Keratinocyte (primary cell): Measurements from ENCODE around the gene SKAP1. TPM values are rescaled to one million over a fixed set of nuclear protein-coding genes. Genes with fewer than 3 reads are reported as not detected.

ENCODE experiments used
- DNase-seq: peaks from one replicate; pipeline ENCODE4 v3.0.0-alpha.2; 2011; ENCODE audit warnings: low read depth, missing footprints, low spot score
- FAIRE-seq: peaks from 2 replicates; lab custom pipeline; 2011; peaks lifted over from hg19 to GRCh38; lab: Jason Lieb, UNC
- H2AFZ ChIP-seq: 2 replicates; pipeline ENCODE4 v1.6.0; 2012; ENCODE audit warnings: low read length, control low read depth, inconsistent platforms; ENCODE audit not compliant: control insufficient read depth
- H3K27ac ChIP-seq: 2 replicates; pipeline ENCODE4 v1.5.1; 2011; ENCODE audit warnings: low read length; ENCODE audit not compliant: control insufficient read depth, insufficient read depth
- H3K27me3 ChIP-seq: 3 replicates; pipeline ENCODE4 v1.6.0; 2011; ENCODE audit warnings: low read length; ENCODE audit not compliant: control insufficient read depth, insufficient read depth; ENCODE audit errors: extremely low read depth
- H3K36me3 ChIP-seq, 2 experiments: 2 replicates in 1 of 2; 3 replicates in 1 of 2; pipeline ENCODE4 v1.5.1; 2011; ENCODE audit warnings: low read length in 2 of 2, mild to moderate bottlenecking in 1 of 2; ENCODE audit not compliant: control insufficient read depth in 2 of 2, insufficient read depth in 2 of 2; ENCODE audit errors: extremely low read depth in 1 of 2
- H3K4me1 ChIP-seq: 3 replicates; pipeline ENCODE4 v1.5.1; 2011; ENCODE audit warnings: low read length; ENCODE audit not compliant: control insufficient read depth, insufficient read depth; ENCODE audit errors: extremely low read depth
- H3K4me2 ChIP-seq: 3 replicates; pipeline ENCODE4 v1.6.0; 2011; ENCODE audit warnings: low read depth, low read length; ENCODE audit not compliant: control insufficient read depth, insufficient read depth; ENCODE audit errors: extremely low read depth
- H3K4me3 ChIP-seq, 3 experiments: fragments of 200-600 bp in 1 of 3; sonication (generic) in 1 of 3; 2 replicates in 2 of 3; 3 replicates in 1 of 3; pipeline ENCODE4 v1.5.1; 2011 to 2016; ENCODE audit warnings: low read length in 3 of 3, mild to moderate bottlenecking in 3 of 3, control low read depth in 2 of 3, inconsistent platforms in 1 of 3, low read depth in 1 of 3, mixed read lengths in 1 of 3, mixed run types in 1 of 3, moderate library complexity in 1 of 3; ENCODE audit not compliant: control insufficient read depth in 2 of 3, insufficient read depth in 2 of 3; ENCODE audit errors: extremely low read depth in 1 of 3
- H3K79me2 ChIP-seq: 2 replicates; pipeline ENCODE4 v1.6.0; 2012; ENCODE audit warnings: low read length; ENCODE audit not compliant: control insufficient read depth, insufficient read depth
- H3K9ac ChIP-seq: 3 replicates; pipeline ENCODE4 v1.6.0; 2011; ENCODE audit warnings: low read length; ENCODE audit not compliant: control insufficient read depth, insufficient read depth; ENCODE audit errors: extremely low read depth
- H3K9me1 ChIP-seq: 3 replicates; pipeline ENCODE4 v1.6.0; 2011; ENCODE audit warnings: low read length; ENCODE audit not compliant: control insufficient read depth, insufficient read depth; ENCODE audit errors: extremely low read depth
- H3K9me3 ChIP-seq: 2 replicates; pipeline ENCODE4 v1.5.1; 2012; ENCODE audit warnings: low read depth, low read length; ENCODE audit not compliant: control insufficient read depth
- H4K20me1 ChIP-seq: 3 replicates; pipeline ENCODE4 v1.6.0; 2011; ENCODE audit warnings: low read length; ENCODE audit not compliant: control insufficient read depth, insufficient read depth; ENCODE audit errors: extremely low read depth
- EZH2 ChIP-seq: IDR thresholded peaks from one replicate; pipeline ENCODE4 v1.6.1; 2012; ENCODE audit warnings: inconsistent platforms, mild to moderate bottlenecking, low read length, moderate library complexity
- dilution Hi-C: fragments of 300-500 bp; cut with MboI; formaldehyde crosslinking; loops from one replicate; pipeline ENCODE4 v1.7.0; 2020; ENCODE audit warnings: low sequenced_read_pairs; ENCODE audit not compliant: extremely low pct_ligation_motif_present
- polyA plus RNA-seq, 5 experiments: library from polyadenylated mRNA; depleted of rRNA in 3 of 5; stranded (reverse) in 3 of 5; stranded (forward) in 1 of 5; unstranded in 1 of 5; fragments of >200 nt; gene quantifications; 1 replicate in 1 of 5; 2 replicates in 3 of 5; 3 replicates in 1 of 5; pipeline versions ENCODE4 v1.2.1 to v1.2.3, GENCODE V29; 2011 to 2012; ENCODE audit warnings: missing spikeins in 2 of 5, low read depth in 1 of 5, low replicate concordance in 1 of 5
- TF ChIP-seq, protein P1 (sequence below), 3 experiments: IDR thresholded peaks in 1 of 3; conservative IDR thresholded peaks in 1 of 3; optimal IDR thresholded peaks in 1 of 3; 2 replicates in 2 of 3; 3 replicates in 1 of 3; pipeline versions ENCODE3 to v1.5.1; 2011; ENCODE audit warnings: low read length in 3 of 3, mild to moderate bottlenecking in 3 of 3, moderate library complexity in 2 of 3, control low read depth in 1 of 3, inconsistent platforms in 1 of 3; ENCODE audit not compliant: insufficient read depth in 2 of 3; ENCODE audit errors: extremely low read depth in 1 of 3

Gene SKAP1
- polyA plus RNA-seq, 1 donor (not counting 4 experiments of a cell fraction or from before 2014, with no cell fraction given) = not detected

DNA sequence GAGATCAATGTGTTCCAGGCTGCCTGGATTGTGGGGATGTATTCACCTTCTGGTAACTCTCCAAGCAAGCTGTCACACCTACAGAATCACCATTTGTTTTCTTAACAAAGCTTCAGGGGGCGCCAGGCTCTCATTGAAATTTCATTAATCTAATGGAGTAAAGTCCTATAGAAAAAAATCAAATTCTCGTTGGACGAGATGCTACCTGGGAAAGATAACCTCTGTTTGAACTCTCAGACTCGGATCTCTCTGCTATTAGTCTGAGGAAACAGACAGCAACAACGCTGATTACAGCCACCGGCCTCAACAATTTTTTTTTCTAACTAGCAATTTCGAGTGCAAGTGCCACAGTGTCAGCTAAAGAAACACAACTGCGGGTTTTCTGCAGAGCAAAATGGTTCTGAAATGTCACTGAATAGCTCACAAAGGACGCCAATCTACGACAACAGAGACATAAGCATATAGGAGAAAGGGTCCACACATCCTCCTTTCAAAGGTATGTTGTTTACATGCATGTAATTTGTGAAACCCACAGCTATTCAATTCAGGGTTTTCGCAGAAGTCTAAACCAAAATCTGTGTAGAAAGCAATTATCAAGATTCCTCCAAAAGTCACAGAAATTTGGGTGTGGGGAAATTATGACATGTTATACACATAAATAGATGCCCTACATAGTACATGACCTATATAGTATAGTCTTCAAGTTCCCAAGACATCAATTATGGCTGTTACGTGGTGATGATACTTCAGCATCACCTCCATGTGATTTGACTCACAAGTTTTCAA, 135.8 kb downstream of the SKAP1 start:
- no peak for FAIRE-seq
- H3K27me3 ChIP-seq = peaks cover 32% of the 10 kb centered on the region
- TF ChIP-seq, protein P1, sequence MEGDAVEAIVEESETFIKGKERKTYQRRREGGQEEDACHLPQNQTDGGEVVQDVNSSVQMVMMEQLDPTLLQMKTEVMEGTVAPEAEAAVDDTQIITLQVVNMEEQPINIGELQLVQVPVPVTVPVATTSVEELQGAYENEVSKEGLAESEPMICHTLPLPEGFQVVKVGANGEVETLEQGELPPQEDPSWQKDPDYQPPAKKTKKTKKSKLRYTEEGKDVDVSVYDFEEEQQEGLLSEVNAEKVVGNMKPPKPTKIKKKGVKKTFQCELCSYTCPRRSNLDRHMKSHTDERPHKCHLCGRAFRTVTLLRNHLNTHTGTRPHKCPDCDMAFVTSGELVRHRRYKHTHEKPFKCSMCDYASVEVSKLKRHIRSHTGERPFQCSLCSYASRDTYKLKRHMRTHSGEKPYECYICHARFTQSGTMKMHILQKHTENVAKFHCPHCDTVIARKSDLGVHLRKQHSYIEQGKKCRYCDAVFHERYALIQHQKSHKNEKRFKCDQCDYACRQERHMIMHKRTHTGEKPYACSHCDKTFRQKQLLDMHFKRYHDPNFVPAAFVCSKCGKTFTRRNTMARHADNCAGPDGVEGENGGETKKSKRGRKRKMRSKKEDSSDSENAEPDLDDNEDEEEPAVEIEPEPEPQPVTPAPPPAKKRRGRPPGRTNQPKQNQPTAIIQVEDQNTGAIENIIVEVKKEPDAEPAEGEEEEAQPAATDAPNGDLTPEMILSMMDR (optimal IDR thresholded peaks at IDR 0.05 in 1 of 3, IDR thresholded peaks at IDR 0.05 in 1 of 3, conservative IDR thresholded peaks at IDR 0.05 in 1 of 3; ENCODE audit: extremely low read depth in 1 of 3, insufficient read depth in 2 of 3, low read length in 3 of 3) = no peak
- no peak for TF ChIP-seq EZH2

DNA sequence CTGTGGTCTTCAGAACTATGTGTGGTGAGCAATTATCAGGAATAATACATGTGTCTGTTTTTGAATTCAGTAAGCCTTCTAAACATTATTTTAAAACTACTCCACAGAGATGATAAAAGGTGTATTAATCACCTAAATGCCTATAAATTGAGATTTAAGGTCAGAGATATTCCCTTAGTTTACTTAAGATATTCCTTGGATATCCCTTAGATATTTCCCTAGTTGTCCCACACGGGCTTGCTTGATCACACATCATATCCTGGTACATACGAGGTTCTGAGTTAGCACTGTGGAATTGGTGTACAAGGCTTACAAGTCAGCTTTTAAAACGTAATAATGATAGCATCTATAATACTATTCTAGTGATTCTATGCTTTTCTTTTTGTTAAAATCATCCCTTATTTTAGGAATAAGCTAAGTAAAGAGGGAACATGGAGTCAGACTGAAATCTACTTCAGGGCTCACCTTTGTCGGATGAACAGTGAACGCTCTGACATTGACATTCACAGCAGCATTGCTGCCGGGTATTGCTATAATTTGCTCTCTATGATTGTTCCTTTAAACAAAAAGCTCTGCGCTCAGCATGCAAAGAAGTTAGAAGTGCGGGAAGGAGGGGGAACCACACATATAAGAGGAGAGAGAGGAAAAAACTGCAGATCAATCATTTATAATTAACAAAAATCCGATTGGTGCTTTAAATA, 136.5 kb downstream of the SKAP1 start:
- Histone ChIP-seq H3K79me2 (no peaks in the 10 kb centered on the region), H3K4me1 (no peaks in the 10 kb centered on the region), H3K9me1 (no peaks in the 10 kb centered on the region), H2AFZ (no peak overlapping the region), H3K36me3 (no peaks in the 10 kb centered on the region), H3K9ac (no peak overlapping the region), H3K4me3 (no peak overlapping the region), H3K4me2 (no peak overlapping the region), H3K9me3 (no peaks in the 10 kb centered on the region), H3K27ac (no peak overlapping the region), H3K27me3 (peaks cover 35% of the 10 kb centered on the region), H4K20me1 (no peaks in the 10 kb centered on the region)
- no peak for DNase-seq
- dilution Hi-C loops = no loop called here
- FAIRE-seq = no peak
- TF ChIP-seq EZH2 = no peak
- TF ChIP-seq, protein P1 (optimal IDR thresholded peaks at IDR 0.05 in 1 of 3, IDR thresholded peaks at IDR 0.05 in 1 of 3, conservative IDR thresholded peaks at IDR 0.05 in 1 of 3; ENCODE audit: extremely low read depth in 1 of 3, insufficient read depth in 2 of 3, low read length in 3 of 3) = no peak

More for the DNA sequence above, 135.8 kb downstream of the SKAP1 start:
- Histone ChIP-seq H3K9me3 (no peaks in the 10 kb centered on the region), H3K4me2 (no peak overlapping the region), H3K79me2 (no peaks in the 10 kb centered on the region), H3K4me1 (no peaks in the 10 kb centered on the region), H3K36me3 (no peaks in the 10 kb centered on the region), H3K9me1 (no peaks in the 10 kb centered on the region), H3K27ac (no peak overlapping the region), H4K20me1 (no peaks in the 10 kb centered on the region), H2AFZ (no peak overlapping the region), H3K9ac (no peak overlapping the region), H3K4me3 (no peak overlapping the region)
- no peak for DNase-seq
- dilution Hi-C loops = no loop called here
